Glomerular visceral epithelial cell (primary cell): ENCODE measurements around the gene RNF130.

ENCODE experiments used
- DNase-seq: peaks from one replicate; pipeline ENCODE4 v3.0.0-alpha.2; 2016; ENCODE audit errors: extremely low spot score

The RNF130 gene, protein sequence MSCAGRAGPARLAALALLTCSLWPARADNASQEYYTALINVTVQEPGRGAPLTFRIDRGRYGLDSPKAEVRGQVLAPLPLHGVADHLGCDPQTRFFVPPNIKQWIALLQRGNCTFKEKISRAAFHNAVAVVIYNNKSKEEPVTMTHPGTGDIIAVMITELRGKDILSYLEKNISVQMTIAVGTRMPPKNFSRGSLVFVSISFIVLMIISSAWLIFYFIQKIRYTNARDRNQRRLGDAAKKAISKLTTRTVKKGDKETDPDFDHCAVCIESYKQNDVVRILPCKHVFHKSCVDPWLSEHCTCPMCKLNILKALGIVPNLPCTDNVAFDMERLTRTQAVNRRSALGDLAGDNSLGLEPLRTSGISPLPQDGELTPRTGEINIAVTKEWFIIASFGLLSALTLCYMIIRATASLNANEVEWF

DNA sequence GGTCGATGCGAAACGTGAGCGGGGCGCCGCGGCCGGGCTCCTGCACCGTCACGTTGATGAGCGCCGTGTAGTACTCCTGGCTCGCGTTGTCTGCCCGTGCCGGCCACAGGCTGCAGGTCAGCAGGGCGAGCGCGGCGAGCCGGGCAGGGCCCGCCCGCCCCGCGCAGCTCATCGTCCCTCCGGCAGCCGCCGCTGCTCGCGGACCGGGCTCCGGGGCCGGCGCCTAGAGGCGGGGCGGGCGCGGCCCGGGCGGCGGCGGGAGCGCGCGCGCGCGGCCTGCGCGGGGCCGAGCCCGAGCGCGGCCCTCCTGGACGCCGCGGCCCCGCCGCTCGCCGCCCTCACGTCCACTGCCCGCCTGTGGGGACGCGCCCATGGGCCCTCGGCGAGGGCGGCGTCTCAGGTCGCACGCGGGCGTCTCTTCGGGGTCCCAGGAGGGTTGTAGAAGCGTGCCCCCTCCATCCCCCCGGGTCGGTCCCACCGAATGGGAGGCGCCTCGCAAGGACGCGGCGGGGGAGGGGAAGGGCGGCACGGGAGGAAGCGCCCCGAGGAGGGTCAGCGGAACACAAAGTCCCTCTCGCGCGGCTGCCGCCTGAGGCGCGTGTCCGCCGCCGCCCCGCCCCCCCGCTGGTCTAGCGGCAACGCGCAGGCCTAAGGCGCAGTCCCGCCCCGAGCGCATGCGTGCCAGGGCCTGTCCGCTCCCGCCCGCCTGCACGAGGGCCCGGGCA, at the start of gene RNF130:
TSS of gene RNF130 (minus strand) at position 229 of the 725 bp plus-strand sequence. CDS start at position 172, 57 bp downstream.
- peak; percentile 96 for DNase-seq

GRCh38 chr5:180120237-180121101, 48.9 kb upstream of the RNF130 start:
- DNase-seq, result no peak

DNA sequence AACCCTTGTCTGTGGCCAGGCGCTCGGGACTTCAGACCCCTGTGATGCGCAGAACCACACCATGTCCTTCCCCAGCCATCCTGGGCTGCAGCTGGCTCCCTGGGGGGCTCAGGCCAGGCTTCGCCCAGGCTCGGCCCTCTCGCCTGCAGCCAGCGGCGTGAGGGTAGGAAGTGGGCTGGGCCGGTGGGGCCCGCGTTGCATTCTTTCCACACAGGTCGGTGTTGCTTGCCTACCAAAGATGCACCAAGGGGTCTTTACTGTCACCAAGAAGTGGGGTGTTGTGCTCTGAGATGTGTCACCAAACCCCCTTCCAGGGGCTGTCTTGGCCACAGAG, 48.3 kb upstream of the RNF130 start:
- DNase-seq, result no peak

DNA sequence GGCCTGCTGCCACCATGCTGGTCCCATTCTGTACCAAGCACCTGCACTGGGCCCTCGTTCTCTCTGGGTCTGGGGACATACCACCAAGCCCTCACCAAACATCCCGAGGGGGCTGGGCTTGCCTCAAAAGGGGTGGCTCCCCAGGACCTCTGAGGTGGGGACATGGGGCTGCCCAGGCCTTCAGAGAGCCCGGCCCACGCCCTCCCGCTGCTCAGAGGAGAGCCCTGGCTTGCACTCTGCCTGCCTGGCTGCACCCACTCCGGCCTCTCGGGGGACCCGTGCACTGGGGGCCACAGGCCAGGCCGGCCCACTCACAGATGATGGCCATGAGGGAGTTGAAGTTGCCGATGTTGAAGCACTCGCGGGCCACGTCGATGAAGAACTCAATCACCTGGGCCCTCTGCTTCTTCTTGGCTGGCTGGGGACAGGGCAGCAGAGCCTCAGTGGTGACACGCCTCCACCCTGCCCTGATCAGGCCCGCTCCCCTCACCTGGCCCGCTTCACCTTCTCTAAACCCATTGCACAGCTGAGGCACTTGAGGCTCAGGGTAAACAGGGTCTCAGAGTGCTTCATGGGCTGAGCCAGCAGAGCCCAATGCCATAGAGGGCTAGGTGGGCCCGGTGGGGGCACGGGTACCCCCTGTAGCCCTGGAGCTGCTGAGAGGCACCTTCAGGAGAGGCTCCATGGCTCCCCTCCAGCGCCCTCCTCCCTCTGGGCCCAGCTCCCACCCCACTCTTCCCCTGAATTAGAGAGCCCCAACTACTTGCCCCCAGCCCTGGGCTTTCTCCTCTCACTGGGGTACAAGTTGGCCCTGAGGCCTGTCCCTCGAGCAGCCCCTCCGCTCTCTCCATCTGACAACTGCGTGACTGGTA, 47.7 kb upstream of the RNF130 start:
- no peak for DNase-seq

GRCh38 chr5:180118391-180118791, 46.8 kb upstream of the RNF130 start:
- DNase-seq, result no peak

DNA sequence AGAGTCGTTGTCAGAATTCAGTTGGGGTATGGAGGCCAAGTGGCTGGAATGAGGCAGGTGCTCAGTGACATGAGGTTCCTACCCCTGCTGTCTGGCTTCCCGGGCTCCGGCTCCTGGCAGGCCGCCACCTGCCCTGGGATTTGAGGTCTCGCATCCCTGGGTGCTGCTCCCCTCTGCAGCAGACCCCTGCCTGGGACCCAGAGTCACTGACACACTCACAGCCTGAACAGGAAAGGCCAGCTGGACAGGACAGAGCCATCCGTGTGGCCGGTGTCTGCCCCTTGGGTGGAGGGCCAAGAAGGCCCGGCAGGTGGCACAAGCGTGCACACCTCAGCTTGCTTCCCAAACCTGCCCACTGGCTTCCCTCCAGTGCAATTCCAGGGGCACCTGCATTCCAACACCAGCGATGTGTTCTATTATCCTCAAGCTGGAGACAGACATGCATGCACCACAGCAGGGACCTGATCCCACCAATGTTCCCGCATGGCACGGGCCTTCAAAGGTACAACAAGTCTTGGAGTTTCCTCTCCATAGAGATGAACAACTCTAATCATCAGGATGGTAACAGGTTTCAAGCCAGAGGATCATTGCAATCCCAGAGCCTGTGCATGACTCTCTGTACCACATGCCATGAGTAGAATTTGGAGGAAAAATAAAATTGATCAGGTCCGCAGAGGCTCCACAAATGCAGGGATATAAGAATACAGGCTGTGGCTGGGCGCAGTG, 45.6 kb upstream of the RNF130 start:
- DNase-seq, result no peak

DNA sequence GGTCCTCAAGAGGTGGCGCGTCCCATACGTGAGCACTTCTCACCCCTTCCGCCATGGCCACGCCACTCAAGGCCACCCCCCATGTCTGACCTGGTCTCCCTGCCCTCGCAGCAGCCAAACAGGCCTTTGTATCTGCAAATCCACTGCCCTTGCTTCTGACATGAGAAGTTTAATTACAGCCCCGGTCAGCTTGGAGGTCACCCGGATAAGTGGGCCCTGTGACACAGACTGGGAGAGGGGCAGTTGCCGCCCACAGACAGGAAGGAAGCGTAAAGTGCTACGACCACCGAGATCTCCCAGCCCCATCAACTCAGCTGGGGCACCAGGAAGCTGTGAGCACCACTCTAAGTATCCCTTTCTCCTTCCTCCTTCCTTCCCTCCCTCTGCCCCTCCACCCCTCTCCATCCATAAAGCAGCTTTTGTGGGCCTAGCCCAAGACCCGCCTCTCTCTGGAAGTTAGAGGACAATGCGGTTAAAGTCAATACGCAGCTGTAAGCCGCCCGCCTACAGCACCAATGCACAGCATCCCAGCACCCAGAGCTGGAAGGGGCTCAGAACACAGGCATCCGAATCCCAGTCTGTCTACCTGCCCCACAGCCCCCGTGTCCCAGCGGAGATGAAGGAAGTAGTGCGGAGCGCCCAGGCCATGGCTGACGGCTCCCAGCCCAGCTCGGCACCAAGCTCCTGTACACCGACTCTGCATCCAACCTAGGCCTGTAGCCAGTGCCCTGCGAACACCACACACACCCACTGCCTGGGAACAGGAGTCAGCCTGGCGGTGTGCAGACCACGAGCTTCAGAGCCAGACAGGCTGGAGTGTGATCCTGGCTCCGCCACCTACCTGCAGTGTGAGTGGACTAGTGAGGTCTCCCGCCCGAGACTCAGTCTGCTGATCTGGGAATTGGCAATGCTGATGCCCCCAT, 44.8 kb upstream of the RNF130 start:
- DNase-seq, result no peak

- DNase-seq, result no peak
These were observed 43.9 kb upstream of the RNF130 start for GRCh38 chr5:180115326-180116076.

DNA sequence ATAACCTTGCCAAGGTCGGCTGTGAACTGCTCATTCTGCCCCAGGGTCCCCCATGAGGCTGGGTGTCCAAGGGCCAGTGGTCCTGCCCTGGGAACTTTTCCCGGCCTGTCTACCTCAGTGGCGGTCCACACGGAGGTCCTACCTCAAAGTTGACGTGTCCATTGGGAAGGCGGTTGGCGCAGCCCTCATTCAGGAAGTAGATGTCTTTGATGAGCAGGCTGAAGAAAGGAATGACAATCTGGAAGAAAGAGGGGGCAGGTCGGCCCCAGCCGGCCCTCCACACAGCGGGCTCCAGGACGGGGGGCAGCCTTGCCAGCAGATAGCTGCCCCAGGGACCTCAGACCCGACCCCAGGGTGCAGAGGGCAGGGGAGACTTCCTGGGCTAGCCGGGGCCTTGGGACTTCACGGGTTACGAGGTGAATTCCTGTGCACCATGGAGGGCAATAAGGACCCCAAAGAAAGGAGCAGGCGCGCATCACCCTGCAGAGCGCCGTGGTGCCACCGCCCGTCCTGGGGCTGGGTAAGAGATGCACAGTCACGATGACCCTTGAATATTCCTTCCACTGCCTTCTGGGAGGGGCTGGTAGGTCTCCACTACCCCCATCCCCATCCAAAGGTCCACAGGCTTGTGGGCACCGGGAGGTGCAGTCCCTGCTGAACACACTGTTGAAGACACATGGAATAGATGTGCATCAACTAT, 42.9 kb upstream of the RNF130 start:
- no peak for DNase-seq

GRCh38 chr5:180113660-180114303, 42.2 kb upstream of the RNF130 start:
- DNase-seq, result no peak

DNA sequence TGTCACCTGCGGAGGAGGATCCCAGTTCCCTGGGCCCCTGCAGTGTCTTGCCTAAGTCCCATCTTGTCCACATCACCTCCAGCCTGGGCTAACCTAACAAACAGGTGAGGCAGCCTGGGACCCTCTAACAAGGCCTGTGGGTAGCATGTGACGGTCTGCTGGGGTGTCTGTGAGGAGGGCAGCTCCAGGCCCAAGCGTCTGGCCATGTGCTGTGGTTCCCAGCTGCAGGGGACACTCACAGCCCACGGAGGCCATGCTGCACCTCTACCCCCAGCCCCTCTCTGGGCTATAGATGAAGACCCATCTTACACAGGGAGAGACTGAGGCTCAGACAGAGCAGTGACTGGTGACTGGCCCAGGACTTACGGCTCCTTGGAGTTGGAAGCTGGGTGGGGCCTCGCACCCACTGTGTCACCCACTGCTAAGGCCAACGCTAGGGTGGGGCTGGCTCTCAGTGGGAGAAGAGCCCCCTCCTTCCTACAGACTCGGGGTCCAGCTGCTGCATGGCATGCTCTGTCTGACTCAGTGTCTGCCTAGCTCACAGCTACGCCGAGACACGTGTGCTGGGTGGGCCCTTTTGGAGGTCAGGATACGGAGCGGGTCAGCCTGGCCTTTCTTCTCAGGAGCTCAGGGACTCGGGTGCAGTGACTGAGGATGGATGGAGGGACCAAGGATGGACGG, 40.8 kb upstream of the RNF130 start:
- no peak for DNase-seq

DNA sequence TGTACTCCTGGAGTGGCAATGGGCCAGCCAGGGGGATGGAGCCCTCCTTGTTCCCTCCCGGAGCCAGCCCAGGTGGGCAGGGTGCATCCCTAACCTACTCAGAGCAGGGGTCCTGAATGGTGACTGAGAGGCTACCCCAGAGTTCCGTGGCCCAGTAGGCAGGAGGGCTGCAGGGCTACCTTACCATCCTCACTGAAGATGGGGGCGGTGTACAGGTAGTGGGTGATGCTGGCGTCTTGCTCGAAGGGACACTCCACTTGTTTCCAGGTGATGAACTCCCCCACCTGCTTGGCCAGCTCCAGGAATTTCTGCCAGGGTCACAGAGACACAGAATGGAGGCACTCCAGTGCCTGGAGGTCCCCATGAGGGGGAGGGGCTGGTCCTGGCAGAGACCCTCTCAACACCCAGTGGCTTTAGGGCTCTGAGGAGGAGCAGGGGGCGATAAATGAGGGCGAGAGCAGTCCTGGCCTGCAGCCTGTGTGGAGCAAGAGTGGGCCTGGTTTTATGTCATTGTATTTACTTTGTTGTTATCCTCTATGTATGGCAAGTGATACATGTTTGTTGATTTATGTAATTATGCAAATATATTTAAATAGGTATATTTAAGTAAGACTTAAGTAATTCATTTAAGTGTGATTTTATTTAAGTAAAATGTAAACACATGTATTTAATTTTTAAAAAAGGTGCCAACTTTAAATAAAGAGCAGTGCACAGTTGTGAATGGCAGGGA, 39.9 kb upstream of the RNF130 start:
- no peak for DNase-seq

DNA sequence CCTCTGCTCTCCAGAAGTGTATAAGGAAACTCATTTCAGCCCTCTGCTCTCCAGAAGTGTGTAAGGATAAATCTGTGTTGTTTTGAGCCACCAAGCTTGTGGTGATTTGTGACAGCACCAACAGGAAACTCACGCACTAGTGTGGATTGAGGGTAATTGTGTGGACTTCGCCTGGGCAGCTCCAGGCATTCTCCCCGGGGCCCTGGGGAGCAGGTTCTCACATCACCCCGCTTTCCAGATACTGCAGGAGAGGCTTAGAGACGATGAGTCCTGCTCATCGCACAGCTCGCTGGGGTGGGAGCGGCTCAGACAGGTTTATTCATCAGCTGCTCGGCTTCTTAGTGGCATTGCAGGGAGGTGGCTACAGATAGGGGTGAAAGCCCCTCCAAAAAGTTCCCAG, 38.4 kb upstream of the RNF130 start:
- DNase-seq, result no peak

GRCh38 chr5:180107005-180107404, 35.4 kb upstream of the RNF130 start:
- no peak for DNase-seq

GRCh38 chr5:180105827-180106312, 34.3 kb upstream of the RNF130 start:
- DNase-seq, result no peak

DNA sequence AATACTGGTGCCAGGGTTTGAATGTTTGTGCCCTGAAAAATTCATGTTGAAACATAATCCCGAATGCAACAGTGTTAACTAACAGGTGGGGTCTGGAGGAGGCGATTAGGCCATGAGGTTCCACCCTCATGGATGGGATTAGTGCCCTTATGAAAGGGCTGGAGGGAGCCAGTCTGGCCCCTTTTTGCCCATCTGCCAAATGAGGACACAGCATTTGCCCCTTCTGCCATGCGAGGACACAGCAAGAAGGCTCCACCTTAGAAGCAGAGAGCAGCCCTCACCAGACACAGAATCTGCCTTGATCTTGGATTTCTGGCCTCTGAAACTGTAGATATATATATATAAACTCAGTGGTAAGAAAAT, 32.6 kb upstream of the RNF130 start:
- DNase-seq, result no peak
